ENCODE results near the gene MAEA. TPM values are rescaled to one million over a fixed set of nuclear protein-coding genes. Genes with fewer than 3 reads are reported as not detected.

Gene MAEA
- total RNA-seq, 2 experiments from 2014 or later, result 61.5 to 63.2 TPM

DNA sequence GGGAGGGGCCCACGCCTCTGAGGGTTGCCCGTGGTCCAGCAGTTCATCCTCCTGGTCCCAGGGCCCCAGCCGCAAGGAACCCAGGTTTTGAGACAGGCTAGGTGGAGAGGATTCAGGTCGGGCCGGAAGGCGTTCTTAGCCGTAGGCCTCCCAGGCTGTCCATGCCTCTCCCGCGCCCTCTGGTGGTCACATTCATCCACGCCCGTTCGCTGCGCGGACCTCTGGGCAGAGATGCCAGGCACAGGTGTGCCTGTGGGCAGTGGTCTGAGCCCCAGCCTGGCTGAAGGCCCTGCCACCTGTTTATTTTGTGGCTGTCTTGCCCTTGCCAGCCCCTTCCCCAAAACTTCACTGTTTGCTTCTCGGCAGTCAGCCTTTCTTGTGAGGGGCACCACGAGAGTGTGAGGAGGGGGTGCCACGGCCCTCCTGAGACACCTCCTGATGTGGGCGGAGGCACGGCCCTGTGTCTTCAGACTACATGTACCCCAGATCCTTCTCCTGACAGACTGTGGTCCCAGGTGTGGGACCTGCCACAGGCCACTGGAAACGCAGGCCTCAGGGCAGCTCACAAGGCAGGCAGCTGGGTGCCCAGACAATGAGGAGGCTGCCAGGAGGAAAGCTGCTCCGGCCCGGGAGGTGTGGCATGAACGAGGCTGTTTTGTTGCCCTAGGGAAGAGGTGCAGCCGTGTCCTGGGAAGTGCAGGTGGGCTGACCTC lies 62.3 kb downstream of the MAEA start:
- peaks cover 36% of the 10 kb centered on the region for H3K4me1 ChIP-seq (ENCODE audit: insufficient read depth, low read length)
- Mint-ChIP-seq H3K9me3 (no peaks in the 10 kb centered on the region), H3K36me3 (ENCODE audit: low read depth) (peaks cover 26% of the 10 kb centered on the region), H3K4me3 (peak overlapping the region; percentile 66), H3K4me1 (ENCODE audit: low read depth) (peaks cover 38% of the 10 kb centered on the region), H3K27ac (peak overlapping the region; percentile 77), H3K27me3 (no peaks in the 10 kb centered on the region)
- H3K27ac ChIP-seq (ENCODE audit: low read depth in 1 of 2, low read length in 2 of 2), result no peak overlapping the region
- TF ChIP-seq, protein P1, sequence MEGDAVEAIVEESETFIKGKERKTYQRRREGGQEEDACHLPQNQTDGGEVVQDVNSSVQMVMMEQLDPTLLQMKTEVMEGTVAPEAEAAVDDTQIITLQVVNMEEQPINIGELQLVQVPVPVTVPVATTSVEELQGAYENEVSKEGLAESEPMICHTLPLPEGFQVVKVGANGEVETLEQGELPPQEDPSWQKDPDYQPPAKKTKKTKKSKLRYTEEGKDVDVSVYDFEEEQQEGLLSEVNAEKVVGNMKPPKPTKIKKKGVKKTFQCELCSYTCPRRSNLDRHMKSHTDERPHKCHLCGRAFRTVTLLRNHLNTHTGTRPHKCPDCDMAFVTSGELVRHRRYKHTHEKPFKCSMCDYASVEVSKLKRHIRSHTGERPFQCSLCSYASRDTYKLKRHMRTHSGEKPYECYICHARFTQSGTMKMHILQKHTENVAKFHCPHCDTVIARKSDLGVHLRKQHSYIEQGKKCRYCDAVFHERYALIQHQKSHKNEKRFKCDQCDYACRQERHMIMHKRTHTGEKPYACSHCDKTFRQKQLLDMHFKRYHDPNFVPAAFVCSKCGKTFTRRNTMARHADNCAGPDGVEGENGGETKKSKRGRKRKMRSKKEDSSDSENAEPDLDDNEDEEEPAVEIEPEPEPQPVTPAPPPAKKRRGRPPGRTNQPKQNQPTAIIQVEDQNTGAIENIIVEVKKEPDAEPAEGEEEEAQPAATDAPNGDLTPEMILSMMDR (IDR thresholded peaks at IDR 0.05), result peak; percentile 92
- no peak overlapping the region for H3K4me3 ChIP-seq (ENCODE audit: low read length)
- CTCF ChIA-PET, result interaction anchor here (1.5 to 1.7 kb wide), 2 partner anchors 84 to 185 kb away, joined by 3 read pairs; no protein-coding TSS in a partner anchor
- ATAC-seq (ENCODE audit: poor library complexity) (peak; percentile 39), DNase-seq (peak; percentile 80 to 94 (median 89))
- intact Hi-C loops (cut with DNase I, micrococcal nuclease), result loop anchor here (1.0 to 5.0 kb wide), 6 partner anchors 74 to 610 kb away; partner anchors contain the start of genes TACC3 (in 1 of the 2) and TMEM129 (in 1 of the 2)
- peaks cover 46% of the 10 kb centered on the region for H3K36me3 ChIP-seq (ENCODE audit: insufficient read depth, low read length)
- POLR2A ChIA-PET, result interaction anchor here (0.6 kb wide), 1 partner anchor 104 kb away, joined by 3 read pairs; no protein-coding TSS in a partner anchor
- no peaks in the 10 kb centered on the region for H3K9me3 ChIP-seq (ENCODE audit: control insufficient read depth in 1 of 2, insufficient read depth in 1 of 2, low read length in 2 of 2)
- no peaks in the 10 kb centered on the region for H3K27me3 ChIP-seq (ENCODE audit: control insufficient read depth in 1 of 2, insufficient read depth in 2 of 2, low read length in 2 of 2)

DNA sequence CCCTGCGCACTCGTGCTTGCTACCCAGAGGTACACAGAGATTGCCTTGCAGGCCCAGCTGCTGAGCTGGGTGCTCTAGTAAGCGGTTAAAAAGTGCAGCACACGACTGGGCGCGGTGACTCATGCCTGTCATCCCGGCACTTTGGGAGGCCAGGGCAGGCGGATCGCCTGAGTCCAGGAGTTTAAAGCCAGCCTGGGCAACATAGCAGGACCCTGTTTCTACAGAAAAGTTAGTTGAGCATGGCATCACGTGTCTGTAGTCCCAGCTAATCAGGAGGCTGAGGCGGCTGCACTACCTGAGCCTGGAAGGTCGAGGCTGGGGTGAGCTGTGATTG lies 62.8 kb downstream of the MAEA start:
- no peak overlapping the region for H3K4me3 ChIP-seq (ENCODE audit: low read length)
- peaks cover 34% of the 10 kb centered on the region for H3K4me1 ChIP-seq (ENCODE audit: insufficient read depth, low read length)
- no peak overlapping the region for H3K27ac ChIP-seq (ENCODE audit: low read depth in 1 of 2, low read length in 2 of 2)
- Mint-ChIP-seq H3K4me1 (ENCODE audit: low read depth) (peaks cover 37% of the 10 kb centered on the region), H3K9me3 (no peaks in the 10 kb centered on the region), H3K27me3 (no peaks in the 10 kb centered on the region), H3K36me3 (ENCODE audit: low read depth) (peaks cover 25% of the 10 kb centered on the region), H3K27ac (no peak overlapping the region), H3K4me3 (no peak overlapping the region)
- H3K9me3 ChIP-seq (ENCODE audit: control insufficient read depth in 1 of 2, insufficient read depth in 1 of 2, low read length in 2 of 2), result no peaks in the 10 kb centered on the region
- intact Hi-C loops (cut with DNase I, micrococcal nuclease), result loop anchor here in 1 of 2 experiments (1.0 to 5.0 kb wide), 4 partner anchors 185 to 610 kb away; partner anchors contain the start of genes TACC3 and TMEM129
- H3K36me3 ChIP-seq (ENCODE audit: insufficient read depth, low read length), result peaks cover 49% of the 10 kb centered on the region
- DNase-seq (no peak), ATAC-seq (ENCODE audit: poor library complexity) (no peak)
- no peaks in the 10 kb centered on the region for H3K27me3 ChIP-seq (ENCODE audit: control insufficient read depth in 1 of 2, insufficient read depth in 2 of 2, low read length in 2 of 2)
- TF ChIP-seq, protein P1 (IDR thresholded peaks at IDR 0.05), result no peak
- POLR2A ChIA-PET, result interaction anchor here (0.6 kb wide), 1 partner anchor 104 kb away, joined by 3 read pairs; no protein-coding TSS in a partner anchor
- CTCF ChIA-PET, result interaction anchor here (1.5 kb wide), 1 partner anchor 185 kb away, joined by 3 read pairs; no protein-coding TSS in a partner anchor

DNA sequence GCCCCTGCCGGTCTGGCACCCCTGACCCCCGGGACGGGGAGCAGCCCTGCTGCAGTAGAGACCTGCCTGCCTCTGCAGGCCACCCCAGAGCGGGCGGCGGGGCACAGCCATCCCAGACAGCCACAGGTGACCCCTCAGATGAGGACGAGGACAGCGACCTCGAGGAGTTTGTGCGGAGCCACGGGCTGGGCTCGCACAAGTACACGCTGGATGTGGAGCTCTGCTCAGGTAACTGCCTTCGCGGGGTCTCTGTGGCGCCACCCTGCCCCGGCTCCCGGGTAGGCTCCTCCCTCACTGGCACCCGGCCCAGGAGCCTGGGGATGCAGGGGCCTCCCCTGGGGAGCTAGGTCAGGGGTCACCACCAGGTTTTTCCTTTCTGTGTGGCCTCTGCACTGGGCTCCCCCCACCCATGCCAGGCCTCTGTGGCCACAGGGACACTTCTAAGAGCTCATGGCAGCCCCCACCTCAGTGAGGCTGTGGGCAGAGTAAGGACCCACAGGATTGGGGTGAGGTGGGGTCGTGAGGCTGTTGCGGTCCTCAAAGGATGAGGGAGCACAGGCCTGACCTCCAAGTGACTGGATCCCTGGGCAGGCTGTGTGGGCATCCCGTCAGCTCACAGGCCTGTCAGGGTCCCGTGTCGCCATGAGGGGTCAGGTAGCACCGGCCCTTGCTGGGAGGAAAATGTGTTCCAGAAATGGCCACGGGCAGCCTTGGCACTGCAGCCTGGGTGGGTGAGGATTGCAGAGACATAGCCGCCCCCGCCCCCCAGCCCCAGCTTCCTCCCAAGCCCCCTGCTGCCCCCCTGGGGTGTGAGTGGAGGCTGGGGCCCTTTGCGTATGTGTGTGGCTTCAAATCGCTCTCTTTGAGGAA lies 63.7 kb downstream of the MAEA start:
- no peaks in the 10 kb centered on the region for H3K27me3 ChIP-seq (ENCODE audit: control insufficient read depth in 1 of 2, insufficient read depth in 2 of 2, low read length in 2 of 2)
- peaks cover 52% of the 10 kb centered on the region for H3K36me3 ChIP-seq (ENCODE audit: insufficient read depth, low read length)
- Mint-ChIP-seq H3K9me3 (no peaks in the 10 kb centered on the region), H3K36me3 (ENCODE audit: low read depth) (peaks cover 25% of the 10 kb centered on the region), H3K27me3 (no peaks in the 10 kb centered on the region), H3K27ac (no peak overlapping the region), H3K4me1 (ENCODE audit: low read depth) (peaks cover 29% of the 10 kb centered on the region), H3K4me3 (no peak overlapping the region)
- no peak overlapping the region for H3K27ac ChIP-seq (ENCODE audit: low read depth in 1 of 2, low read length in 2 of 2)
- peaks cover 25% of the 10 kb centered on the region for H3K4me1 ChIP-seq (ENCODE audit: insufficient read depth, low read length)
- no peaks in the 10 kb centered on the region for H3K9me3 ChIP-seq (ENCODE audit: control insufficient read depth in 1 of 2, insufficient read depth in 1 of 2, low read length in 2 of 2)
- CTCF ChIA-PET, result interaction anchor here (0.6 to 1.5 kb wide), 2 partner anchors 186 to 340 kb away, joined by 3 read pairs; no protein-coding TSS in a partner anchor
- TF ChIP-seq, protein P1 (IDR thresholded peaks at IDR 0.05), result no peak
- H3K4me3 ChIP-seq (ENCODE audit: low read length), result no peak overlapping the region
- POLR2A ChIA-PET, result no interaction called here
- intact Hi-C loops (cut with DNase I, micrococcal nuclease), result loop anchor here in 1 of 2 experiments (5.0 kb wide), 2 partner anchors 369 to 611 kb away; partner anchors contain the start of genes TACC3 and TMEM129
- DNase-seq (peak in 1 of 14 experiments; percentile 4), ATAC-seq (ENCODE audit: poor library complexity) (no peak)
